ENCODE results near the gene PHC2.

PHC2 gene

GRCh38 chr1:33366762-33367484 lies 64.0 kb downstream of the PHC2 start:
- DNase-seq, result no peak

- DNase-seq, result no peak
Measured at GRCh38 chr1:33365560-33365997, 65.3 kb downstream of the PHC2 start.

- no peak for DNase-seq
Measured at GRCh38 chr1:33364565-33364918, 66.4 kb downstream of the PHC2 start.

GRCh38 chr1:33363470-33363861 lies 67.4 kb downstream of the PHC2 start:
- DNase-seq, result no peak

- no peak for DNase-seq
Measured at GRCh38 chr1:33363021-33363420, 67.9 kb downstream of the PHC2 start.

- no peak for DNase-seq
Measured at GRCh38 chr1:33361532-33362235, 69.2 kb downstream of the PHC2 start.

- DNase-seq, result no peak
Measured at GRCh38 chr1:33360367-33360766, 70.5 kb downstream of the PHC2 start.

- no peak for DNase-seq
Measured at GRCh38 chr1:33359931-33360330, 71.0 kb downstream of the PHC2 start.

GRCh38 chr1:33358795-33359503 lies 71.9 kb downstream of the PHC2 start:
- DNase-seq, result no peak

GRCh38 chr1:33358114-33358794 lies 72.6 kb downstream of the PHC2 start:
- no peak for DNase-seq

GRCh38 chr1:33357099-33357498 lies 73.8 kb downstream of the PHC2 start:
- no peak for DNase-seq

GRCh38 chr1:33354707-33355316 lies 76.1 kb downstream of the PHC2 start:
- no peak for DNase-seq

GRCh38 chr1:33353531-33353930 lies 77.4 kb downstream of the PHC2 start:
- DNase-seq, result no peak

GRCh38 chr1:33351281-33351660 lies 79.6 kb downstream of the PHC2 start:
- no peak for DNase-seq

- no peak for DNase-seq
Measured at GRCh38 chr1:33350611-33351280, 80.1 kb downstream of the PHC2 start.

- peak; percentile 79 for DNase-seq
Measured at GRCh38 chr1:33349778-33350610, 80.9 kb downstream of the PHC2 start.

- DNase-seq, result no peak
Measured at GRCh38 chr1:33349081-33349759, 81.7 kb downstream of the PHC2 start.

- no peak for DNase-seq
Measured at GRCh38 chr1:33348676-33349080, 82.2 kb downstream of the PHC2 start.

GRCh38 chr1:33348194-33348593 lies 82.7 kb downstream of the PHC2 start:
- no peak for DNase-seq

GRCh38 chr1:33347650-33347992 lies 83.3 kb downstream of the PHC2 start:
- no peak for DNase-seq

Data from NCI-H2029 (cell line).